HL-60 (cell line): ENCODE data around the gene CCR4.

Experiments used
- DNase-seq, 2 experiments: peaks; one replicate each; pipeline ENCODE4 v3.0.0-alpha.2; 2010 to 2020; ENCODE audit warnings: low read depth in 1 of 2, low spot score in 1 of 2
- H3K27ac ChIP-seq: fragments of 250-450 bp; sonication (Bioruptor Pico); replicated peaks from 2 replicates; pipeline ENCODE4 v1.5.1; 2020; ENCODE audit warnings: mild to moderate bottlenecking, moderate library complexity
- H3K27me3 ChIP-seq: fragments of 250-450 bp; sonication (Bioruptor Pico); 2 replicates; pipeline ENCODE4 v1.5.1; 2021; ENCODE audit warnings: mild to moderate bottlenecking, moderate library complexity; ENCODE audit not compliant: insufficient read depth, poor library complexity, severe bottlenecking
- H3K4me3 ChIP-seq: replicated peaks from 2 replicates; pipeline ENCODE4 v1.5.1; 2011; ENCODE audit warnings: mild to moderate bottlenecking, control low read depth, low read length; ENCODE audit not compliant: insufficient read depth
- GABPA ChIP-seq: IDR thresholded peaks from 2 replicates; pipeline ENCODE4 v1.6.1; 2012; ENCODE audit warnings: low read depth
- POLR2AphosphoS5 ChIP-seq: IDR thresholded peaks from 2 replicates; pipeline ENCODE4 v1.6.1; 2012; ENCODE audit warnings: low read depth
- SPI1 ChIP-seq: IDR thresholded peaks from 2 replicates; pipeline ENCODE4 v1.6.1; 2012; ENCODE audit warnings: low read depth, mild to moderate bottlenecking, borderline replicate concordance
- TF ChIP-seq, protein P1 (sequence below): IDR thresholded peaks from 2 replicates; pipeline ENCODE4 v1.6.1; 2012; ENCODE audit warnings: low read depth; ENCODE audit not compliant: insufficient replicate concordance
- TF ChIP-seq, protein P2 (sequence below): IDR thresholded peaks from one replicate; pipeline ENCODE4 v1.5.1; 2011; ENCODE audit warnings: low read length, control low read depth, inconsistent platforms; ENCODE audit not compliant: insufficient read depth

Gene CCR4

GRCh38 chr3:32996755-32997091 lies 45.3 kb downstream of the CCR4 start:
- Histone ChIP-seq H3K27me3 (no peaks in the 10 kb centered on the region), H3K27ac (no peak overlapping the region), H3K4me3 (no peak overlapping the region)
- TF ChIP-seq GABPA (no peak), SPI1 (no peak), POLR2AphosphoS5 (no peak)
- TF ChIP-seq, protein P1, sequence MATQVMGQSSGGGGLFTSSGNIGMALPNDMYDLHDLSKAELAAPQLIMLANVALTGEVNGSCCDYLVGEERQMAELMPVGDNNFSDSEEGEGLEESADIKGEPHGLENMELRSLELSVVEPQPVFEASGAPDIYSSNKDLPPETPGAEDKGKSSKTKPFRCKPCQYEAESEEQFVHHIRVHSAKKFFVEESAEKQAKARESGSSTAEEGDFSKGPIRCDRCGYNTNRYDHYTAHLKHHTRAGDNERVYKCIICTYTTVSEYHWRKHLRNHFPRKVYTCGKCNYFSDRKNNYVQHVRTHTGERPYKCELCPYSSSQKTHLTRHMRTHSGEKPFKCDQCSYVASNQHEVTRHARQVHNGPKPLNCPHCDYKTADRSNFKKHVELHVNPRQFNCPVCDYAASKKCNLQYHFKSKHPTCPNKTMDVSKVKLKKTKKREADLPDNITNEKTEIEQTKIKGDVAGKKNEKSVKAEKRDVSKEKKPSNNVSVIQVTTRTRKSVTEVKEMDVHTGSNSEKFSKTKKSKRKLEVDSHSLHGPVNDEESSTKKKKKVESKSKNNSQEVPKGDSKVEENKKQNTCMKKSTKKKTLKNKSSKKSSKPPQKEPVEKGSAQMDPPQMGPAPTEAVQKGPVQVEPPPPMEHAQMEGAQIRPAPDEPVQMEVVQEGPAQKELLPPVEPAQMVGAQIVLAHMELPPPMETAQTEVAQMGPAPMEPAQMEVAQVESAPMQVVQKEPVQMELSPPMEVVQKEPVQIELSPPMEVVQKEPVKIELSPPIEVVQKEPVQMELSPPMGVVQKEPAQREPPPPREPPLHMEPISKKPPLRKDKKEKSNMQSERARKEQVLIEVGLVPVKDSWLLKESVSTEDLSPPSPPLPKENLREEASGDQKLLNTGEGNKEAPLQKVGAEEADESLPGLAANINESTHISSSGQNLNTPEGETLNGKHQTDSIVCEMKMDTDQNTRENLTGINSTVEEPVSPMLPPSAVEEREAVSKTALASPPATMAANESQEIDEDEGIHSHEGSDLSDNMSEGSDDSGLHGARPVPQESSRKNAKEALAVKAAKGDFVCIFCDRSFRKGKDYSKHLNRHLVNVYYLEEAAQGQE = no peak
- TF ChIP-seq, protein P2, sequence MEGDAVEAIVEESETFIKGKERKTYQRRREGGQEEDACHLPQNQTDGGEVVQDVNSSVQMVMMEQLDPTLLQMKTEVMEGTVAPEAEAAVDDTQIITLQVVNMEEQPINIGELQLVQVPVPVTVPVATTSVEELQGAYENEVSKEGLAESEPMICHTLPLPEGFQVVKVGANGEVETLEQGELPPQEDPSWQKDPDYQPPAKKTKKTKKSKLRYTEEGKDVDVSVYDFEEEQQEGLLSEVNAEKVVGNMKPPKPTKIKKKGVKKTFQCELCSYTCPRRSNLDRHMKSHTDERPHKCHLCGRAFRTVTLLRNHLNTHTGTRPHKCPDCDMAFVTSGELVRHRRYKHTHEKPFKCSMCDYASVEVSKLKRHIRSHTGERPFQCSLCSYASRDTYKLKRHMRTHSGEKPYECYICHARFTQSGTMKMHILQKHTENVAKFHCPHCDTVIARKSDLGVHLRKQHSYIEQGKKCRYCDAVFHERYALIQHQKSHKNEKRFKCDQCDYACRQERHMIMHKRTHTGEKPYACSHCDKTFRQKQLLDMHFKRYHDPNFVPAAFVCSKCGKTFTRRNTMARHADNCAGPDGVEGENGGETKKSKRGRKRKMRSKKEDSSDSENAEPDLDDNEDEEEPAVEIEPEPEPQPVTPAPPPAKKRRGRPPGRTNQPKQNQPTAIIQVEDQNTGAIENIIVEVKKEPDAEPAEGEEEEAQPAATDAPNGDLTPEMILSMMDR = no peak
- no peak for DNase-seq

DNA sequence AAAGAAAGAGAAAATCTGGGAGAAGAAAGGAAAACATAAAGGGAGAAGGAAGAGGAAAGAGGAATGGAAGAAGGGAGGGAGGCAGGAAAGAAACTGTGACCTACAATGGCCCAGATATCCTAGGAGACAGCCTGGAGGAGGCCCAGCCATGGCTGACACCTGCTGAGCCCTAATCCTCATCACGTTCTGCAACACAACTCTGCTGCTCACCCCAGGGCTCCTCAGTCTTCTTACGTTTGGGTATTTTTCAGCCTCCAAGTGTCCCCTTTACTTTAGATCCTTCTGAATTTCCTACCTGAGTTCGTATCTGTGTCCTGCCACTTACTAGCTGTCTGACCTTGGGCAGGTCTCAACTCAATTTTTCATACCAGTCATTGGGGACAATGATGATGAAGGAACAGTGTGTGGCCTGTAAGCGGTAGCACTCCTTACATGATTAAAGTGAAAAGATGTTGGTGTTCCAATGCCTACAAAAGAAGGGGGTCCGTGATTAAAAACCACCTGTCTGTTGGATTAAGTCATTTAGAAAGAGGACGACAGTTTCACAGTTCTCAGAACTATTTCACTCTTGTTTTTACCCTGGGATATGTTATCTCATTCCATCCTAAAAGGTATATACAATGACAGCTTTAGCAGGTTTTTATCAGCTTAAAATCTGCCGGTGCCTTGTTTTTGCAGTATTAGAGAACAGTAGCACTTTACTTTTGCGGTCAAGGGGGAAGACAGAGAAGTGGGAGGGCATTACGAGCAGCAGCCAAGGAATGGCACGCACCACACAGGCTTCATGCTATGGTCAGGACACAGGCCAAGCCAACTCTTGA lies 47.4 kb downstream of the CCR4 start:
- Histone ChIP-seq H3K27ac (no peak overlapping the region), H3K27me3 (no peaks in the 10 kb centered on the region), H3K4me3 (no peak overlapping the region)
- TF ChIP-seq POLR2AphosphoS5 (no peak), GABPA (no peak), SPI1 (no peak)
- TF ChIP-seq, protein P2 = no peak
- TF ChIP-seq, protein P1 = no peak
- no peak for DNase-seq

DNA sequence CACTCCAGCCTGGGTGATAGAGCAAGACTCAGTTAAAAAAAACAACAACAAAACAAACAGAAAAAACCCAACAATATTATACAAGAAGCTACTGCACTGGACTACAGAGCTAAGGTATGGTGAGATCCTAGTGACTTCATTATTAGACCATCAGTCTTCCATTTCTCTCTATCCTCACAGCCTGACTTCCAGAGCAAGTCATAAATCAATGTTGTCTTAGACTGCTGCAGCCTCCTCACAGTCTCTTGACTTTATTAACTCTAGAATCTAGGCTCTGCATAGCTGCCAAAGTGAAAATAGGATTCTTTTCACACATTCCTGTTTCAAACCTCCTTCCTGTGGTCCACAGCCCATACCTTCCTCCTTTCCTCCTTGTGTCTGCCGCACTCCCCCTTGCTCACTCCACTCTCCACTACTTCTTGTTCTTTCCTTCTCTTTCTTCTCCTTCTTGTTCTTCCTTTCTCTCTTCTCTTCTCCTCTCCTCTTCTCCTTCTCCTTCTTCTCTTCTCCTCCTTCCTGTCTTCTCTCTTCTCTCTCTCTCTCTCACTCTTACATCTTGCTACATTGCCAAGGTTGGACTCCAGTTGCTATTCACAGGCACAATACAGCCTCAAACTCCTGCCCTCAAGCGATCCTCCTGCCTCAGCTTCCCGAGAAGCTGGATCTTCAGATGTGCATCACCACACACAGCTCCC lies 49.4 kb downstream of the CCR4 start:
- TF ChIP-seq SPI1 = no peak
- no peak for TF ChIP-seq POLR2AphosphoS5
- TF ChIP-seq GABPA = no peak
- TF ChIP-seq, protein P1 = no peak
- TF ChIP-seq, protein P2 = no peak
- no peak for DNase-seq
- Histone ChIP-seq H3K27me3 (no peaks in the 10 kb centered on the region), H3K4me3 (no peak overlapping the region), H3K27ac (no peak overlapping the region)
